Peyer's patch (tissue), 4 donors: ENCODE data around the gene CNST.

Experiments used
- POLR2A ChIP-seq, 2 donors: fragments of 450-650 bp; IDR thresholded peaks; one replicate each; pipeline ENCODE4 v1.5.1; 2017; ENCODE audit warnings: antibody characterized with exemption in 2 of 2, mild to moderate bottlenecking in 2 of 2, moderate library complexity in 2 of 2
- TF ChIP-seq, protein P1 (sequence below), 6 experiments: fragments of 450-650 bp in 4 of 6; fragments of 200-600 bp in 2 of 6; sonication (generic) in 1 of 6; IDR thresholded peaks; one replicate each; pipeline ENCODE4 v1.5.1; 2017 to 2019; ENCODE audit warnings: antibody characterized with exemption in 6 of 6, mild to moderate bottlenecking in 3 of 6, moderate library complexity in 1 of 6

DNA sequence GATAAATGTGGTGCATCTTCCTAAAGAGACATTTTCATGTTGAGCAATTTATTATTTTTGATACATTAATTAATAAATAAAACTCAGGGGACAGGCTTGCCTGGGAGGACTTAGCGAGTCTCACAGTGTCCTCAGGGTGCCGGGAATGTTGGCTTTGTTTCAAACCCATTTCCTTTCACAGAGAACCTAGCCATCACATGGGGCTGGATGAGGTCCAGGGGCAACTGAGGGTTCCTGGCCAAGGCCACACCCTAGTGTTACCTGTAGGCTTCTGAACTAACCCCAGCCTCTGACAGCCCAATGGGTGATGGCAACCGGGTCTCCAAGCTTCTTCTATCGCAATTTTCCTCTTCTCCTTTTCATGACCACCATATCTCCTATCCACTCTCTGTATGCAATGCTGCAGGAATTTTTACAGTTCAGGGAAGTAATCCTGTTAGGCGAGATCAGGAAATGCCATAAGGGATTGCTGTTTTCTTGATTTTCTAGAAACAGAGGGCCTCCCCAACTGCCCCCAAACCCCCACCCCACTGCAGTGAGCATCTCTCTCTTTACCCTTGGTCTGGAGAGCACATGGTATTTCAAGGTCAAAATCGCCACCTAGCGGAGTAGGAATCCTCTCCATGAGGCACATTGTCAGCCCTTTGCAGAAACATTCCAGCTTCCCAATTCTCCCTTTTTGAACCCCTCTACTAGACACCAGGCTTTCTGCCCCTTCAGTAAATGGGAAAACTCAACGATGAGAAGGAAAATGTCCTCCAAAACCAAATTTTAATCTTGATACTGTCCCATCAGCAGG is 37.1 kb upstream of the CNST start:
- TF ChIP-seq, protein P1, sequence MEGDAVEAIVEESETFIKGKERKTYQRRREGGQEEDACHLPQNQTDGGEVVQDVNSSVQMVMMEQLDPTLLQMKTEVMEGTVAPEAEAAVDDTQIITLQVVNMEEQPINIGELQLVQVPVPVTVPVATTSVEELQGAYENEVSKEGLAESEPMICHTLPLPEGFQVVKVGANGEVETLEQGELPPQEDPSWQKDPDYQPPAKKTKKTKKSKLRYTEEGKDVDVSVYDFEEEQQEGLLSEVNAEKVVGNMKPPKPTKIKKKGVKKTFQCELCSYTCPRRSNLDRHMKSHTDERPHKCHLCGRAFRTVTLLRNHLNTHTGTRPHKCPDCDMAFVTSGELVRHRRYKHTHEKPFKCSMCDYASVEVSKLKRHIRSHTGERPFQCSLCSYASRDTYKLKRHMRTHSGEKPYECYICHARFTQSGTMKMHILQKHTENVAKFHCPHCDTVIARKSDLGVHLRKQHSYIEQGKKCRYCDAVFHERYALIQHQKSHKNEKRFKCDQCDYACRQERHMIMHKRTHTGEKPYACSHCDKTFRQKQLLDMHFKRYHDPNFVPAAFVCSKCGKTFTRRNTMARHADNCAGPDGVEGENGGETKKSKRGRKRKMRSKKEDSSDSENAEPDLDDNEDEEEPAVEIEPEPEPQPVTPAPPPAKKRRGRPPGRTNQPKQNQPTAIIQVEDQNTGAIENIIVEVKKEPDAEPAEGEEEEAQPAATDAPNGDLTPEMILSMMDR (IDR thresholded peaks at IDR 0.05) = no peak
- TF ChIP-seq POLR2A (IDR thresholded peaks at IDR 0.05) = no peak
